ENCODE data around the gene PPIL3.
A peak's percentile ranks its signal among the peaks of the same experiment; 100 is the strongest.
"Not testable (repeated sequence)": the region's sequence is repeated elsewhere in the genome, so short reads cannot be mapped to it uniquely, and the experiment has no call there.

Gene PPIL3

DNA sequence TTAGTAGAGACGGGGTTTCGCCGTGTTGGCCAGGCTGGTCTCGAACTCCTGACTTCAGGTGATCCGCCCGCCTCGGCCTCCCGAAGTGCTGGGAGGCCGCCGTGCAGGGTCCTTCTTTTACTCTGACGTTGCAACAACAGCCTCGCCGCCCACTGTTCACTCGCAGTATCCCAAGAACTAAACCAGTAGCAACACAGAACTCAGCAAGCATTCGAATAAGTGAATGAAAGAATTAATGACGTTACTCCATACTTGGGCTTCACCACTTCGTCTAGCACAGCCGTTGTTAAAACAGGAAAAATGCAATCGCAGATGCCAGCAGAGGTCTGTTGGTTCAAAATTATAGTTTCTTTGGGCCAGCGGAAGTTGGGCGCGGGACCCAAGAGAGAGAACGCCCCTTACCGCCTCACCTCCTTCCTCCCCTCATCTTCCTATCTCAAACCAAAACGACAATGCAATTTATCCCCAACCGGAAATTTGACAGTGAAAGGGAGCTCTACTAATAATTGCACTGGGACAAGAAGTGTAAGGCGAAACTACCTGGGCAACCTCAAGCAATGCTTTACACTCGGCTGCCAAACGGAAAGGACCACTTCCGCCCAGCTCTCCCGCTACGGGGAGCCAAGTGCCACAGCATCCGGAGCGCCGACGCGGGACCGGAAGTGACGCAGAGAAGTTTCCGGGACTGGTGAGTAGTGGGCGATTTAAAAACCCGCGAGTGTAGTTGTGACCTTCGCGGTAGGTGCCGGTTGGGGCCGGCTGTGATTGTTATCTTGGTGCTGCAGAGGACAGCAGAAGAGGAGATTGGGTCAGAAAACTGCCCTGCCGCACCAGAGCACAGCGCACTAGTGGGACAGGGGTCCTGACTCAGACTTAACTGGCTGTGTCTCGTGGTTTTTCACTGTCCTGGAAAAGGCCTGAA, at the start of gene PPIL3, which contains the start of gene NIF3L1:
Gene PPIL3 (minus strand): TSS at position 374 of the 922 bp plus-strand sequence. CDS start 1,462 bp downstream, outside the sequence.
Gene NIF3L1 (plus strand): TSS at position 668 of the 922 bp plus-strand sequence. CDS start 2,573 bp downstream, outside the sequence.
- peak; percentile 97 for DNase-seq (ENCODE audit: low read depth)

DNA sequence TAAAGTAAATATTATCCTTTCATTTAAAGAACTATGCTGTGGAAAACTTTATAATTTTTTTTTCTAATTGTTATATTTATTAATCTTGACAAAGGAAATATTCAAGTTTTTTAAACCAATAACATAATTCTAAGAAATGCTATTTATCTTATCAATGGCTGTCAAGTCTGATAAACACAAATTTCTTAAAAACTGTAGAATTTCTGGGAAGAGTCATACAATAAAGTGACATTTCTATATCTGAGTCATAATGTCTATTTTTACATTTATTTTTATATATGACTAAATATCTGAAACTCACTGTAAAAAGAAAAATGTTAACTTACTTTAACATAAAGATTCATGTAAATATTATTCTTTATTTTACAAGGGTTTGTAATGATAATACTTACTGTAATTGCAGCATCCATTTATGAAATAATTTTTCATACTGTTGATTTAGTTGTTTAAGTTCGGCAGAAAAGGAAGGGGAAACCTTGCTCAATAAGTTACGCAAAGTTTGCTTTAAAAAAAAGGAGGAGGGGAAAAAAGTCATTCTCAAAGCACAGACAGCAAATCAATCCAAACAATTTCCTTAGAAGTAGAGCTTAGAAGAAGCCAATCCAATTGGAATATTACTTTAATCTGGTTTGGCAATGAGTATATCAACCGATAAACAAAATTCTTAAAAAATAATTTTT, 42.2 kb upstream of the PPIL3 start:
- no peak for DNase-seq (ENCODE audit: low read depth)

GRCh38 chr2:200929334-200930249, 40.7 kb upstream of the PPIL3 start:
- DNase-seq (ENCODE audit: low read depth) = peak; percentile 8

DNA sequence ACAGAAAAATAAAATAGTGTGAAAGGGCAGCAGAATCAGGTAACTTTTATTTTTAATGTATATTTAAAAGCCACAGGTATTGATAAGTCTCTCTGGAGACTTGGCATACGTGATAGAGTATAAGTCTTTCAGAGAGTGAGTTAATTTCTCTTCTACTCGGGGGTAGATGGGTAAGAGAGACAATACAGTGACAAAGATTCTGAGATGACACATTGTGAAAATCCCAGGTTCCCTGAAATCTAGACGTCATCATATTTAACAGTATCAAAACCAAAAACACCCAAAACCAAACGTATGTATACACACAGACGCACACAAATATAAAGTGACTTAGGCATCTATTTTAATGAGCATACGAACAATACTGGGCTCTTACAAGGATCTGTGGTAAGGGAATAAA, 33.6 kb upstream of the PPIL3 start:
- no peak for DNase-seq (ENCODE audit: low read depth)

GRCh38 chr2:200913654-200914053, 24.8 kb upstream of the PPIL3 start:
- peak; percentile 84 for DNase-seq (ENCODE audit: low read depth)

GRCh38 chr2:200909958-200910357, 21.1 kb upstream of the PPIL3 start:
- DNase-seq (ENCODE audit: low read depth) = no peak

- peak; percentile 74 for DNase-seq (ENCODE audit: low read depth)
Measured at GRCh38 chr2:200905618-200906296, 16.9 kb upstream of the PPIL3 start.

- peak; percentile 90 for DNase-seq (ENCODE audit: low read depth)
Measured at GRCh38 chr2:200901459-200902072, 12.7 kb upstream of the PPIL3 start.

DNA sequence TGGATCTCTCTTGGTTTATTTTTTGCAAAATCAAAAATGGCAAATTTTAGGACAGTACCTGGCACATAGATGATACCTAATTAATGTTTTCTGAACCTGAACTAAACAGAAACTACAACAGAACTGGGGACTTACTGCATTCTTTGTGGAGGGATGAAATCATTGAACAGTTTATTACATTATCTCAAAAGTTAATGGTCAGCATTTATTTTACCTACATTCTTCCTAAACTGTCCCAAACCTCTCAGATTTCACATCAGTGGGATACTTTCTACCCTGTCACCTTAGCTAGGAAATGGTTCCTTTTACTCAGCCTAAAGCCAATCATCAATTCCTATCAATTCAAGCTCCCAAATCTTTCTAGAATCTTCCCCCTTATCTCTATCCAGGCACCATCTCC, 10.6 kb upstream of the PPIL3 start:
- no peak for DNase-seq (ENCODE audit: low read depth)

GRCh38 chr2:200881715-200882249, 7.1 kb downstream of the PPIL3 start:
- not testable (repeated sequence) for DNase-seq (ENCODE audit: low read depth)

DNA sequence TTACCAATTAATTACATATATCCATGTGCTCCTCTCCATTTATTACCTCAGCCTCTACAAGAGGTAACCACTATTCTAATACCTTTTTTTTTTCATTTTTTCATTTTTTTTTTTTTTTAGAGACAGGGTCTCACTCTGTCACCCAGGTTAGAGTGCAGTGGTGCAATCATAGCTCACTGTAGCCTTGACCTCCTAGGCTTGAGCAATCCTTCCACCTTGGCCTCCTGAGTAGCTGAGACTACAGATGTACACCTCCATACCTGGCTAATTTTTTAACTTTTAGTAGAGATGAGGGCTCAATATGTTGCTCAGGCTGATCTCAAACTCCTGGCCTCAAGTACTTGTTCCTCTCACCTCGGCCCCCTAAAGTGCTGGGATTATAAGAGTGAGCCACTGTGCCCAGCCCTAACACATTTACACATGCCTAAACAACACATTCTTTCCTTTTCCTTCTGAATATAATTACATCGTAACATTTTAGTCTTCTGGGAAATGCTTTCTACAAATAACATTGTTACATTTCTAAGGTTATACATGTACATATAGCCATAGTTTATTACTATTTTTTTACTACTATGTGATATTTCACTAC, 10.5 kb downstream of the PPIL3 start:
- DNase-seq (ENCODE audit: low read depth) = no peak

GRCh38 chr2:200877443-200877842, 11.4 kb downstream of the PPIL3 start:
- DNase-seq (ENCODE audit: low read depth) = no peak

GRCh38 chr2:200873560-200873959, 15.3 kb downstream of the PPIL3 start:
- no peak for DNase-seq (ENCODE audit: low read depth)

GRCh38 chr2:200871151-200871550, 17.7 kb downstream of the PPIL3 start:
- no peak for DNase-seq (ENCODE audit: low read depth)

DNA sequence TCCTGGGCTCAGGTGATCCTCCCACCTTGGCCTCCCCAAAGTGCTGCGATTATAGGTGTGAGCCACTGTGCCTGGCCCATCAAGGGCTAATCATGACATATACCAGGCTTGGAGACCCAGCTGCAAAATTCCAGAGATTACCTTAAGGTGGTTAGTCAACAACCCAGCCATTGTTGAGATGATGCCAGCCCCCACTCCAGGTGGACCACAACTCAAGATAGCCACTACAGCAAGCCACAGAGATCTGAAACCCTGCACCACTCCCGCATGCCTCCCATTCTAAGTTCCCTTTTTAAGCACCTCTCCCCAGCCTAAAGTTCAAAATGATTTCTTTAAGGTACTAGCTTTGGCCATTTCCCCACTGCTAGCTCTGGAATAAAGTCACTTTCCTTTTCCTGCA, 19.9 kb downstream of the PPIL3 start:
- no peak for DNase-seq (ENCODE audit: low read depth)

DNA sequence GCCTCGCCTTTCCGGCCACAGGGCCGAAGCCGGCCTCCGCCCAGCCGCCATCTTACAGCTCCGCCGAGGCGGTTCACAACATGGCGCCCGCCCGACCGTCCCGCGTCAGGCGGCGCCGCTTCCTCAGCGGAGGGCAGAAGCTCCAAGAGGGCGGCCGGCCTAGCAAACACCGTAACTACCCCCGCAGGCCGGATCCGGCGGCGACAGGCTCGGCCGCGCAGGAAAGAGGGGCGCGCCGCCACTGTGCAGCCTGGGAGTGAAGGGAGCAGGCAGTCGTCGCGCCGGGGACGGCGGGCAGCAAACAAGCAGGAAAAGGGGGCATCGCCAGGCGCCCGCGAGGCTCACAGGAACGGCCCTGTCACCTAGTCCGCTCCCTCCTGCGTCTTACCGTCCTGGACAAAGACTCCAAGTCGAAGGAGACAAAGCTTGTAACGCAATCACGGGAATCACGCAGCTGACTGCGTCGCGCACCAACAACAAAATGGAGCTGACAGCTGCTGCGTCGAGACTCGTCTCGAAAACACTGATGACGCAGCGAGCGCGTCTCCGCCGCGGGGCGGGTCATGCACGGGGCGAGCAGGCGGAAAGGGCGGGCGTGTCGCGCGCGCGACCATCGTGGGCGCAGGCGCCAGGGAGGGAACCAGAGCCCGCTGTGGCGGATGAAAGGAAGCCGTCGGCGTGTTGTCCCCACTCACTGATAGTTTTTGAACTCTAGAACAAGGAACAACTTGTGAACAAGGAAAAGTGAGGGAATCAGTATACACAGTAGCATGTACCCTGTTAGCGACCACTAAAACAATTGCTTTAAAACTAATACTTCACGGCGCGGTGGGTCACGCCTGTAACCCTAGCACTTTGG, 24.5 kb downstream of the PPIL3 start, which contains the start of gene CLK1:
Gene CLK1 (minus strand): TSS at position 483 of the 859 bp plus-strand sequence. CDS start 2,796 bp downstream, outside the sequence.
- DNase-seq (ENCODE audit: low read depth) = peak; percentile 92

GRCh38 chr2:200863782-200864175, 25.1 kb downstream of the PPIL3 start:
- DNase-seq (ENCODE audit: low read depth) = peak; percentile 46

DNA sequence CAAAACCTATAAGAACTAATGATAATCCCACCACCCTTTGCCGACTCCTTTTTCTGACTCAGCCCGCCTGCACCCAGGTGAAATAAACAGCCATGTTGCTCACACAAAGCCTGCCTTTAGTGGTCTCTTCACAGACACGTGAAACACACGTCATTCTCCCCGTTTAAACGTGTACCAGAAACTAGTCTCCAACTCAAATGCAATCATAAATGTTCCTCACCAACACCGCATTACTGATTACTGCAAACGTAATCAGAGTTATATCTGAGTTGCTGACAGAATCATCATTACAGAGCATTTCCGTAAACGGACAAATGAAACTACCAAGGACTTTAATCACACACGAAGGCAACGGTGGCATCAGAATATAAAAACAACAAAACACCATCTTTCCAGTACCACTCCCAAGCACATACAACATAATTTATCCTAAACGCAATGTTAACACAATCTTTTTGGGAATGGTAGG, 26.3 kb downstream of the PPIL3 start:
- DNase-seq (ENCODE audit: low read depth) = peak; percentile 67

- DNase-seq (ENCODE audit: low read depth) = no peak
Measured at GRCh38 chr2:200861617-200862155, 27.2 kb downstream of the PPIL3 start.

Measured in EH (cell line).